ENCODE measurements around the gene TTYH2. TPM values are rescaled to one million over a fixed set of nuclear protein-coding genes. Genes with fewer than 3 reads are reported as not detected.

TTYH2 gene
- total and polyA plus RNA-seq, 7 donors = 0.89 to 16.4 (median 5.1) TPM

DNA sequence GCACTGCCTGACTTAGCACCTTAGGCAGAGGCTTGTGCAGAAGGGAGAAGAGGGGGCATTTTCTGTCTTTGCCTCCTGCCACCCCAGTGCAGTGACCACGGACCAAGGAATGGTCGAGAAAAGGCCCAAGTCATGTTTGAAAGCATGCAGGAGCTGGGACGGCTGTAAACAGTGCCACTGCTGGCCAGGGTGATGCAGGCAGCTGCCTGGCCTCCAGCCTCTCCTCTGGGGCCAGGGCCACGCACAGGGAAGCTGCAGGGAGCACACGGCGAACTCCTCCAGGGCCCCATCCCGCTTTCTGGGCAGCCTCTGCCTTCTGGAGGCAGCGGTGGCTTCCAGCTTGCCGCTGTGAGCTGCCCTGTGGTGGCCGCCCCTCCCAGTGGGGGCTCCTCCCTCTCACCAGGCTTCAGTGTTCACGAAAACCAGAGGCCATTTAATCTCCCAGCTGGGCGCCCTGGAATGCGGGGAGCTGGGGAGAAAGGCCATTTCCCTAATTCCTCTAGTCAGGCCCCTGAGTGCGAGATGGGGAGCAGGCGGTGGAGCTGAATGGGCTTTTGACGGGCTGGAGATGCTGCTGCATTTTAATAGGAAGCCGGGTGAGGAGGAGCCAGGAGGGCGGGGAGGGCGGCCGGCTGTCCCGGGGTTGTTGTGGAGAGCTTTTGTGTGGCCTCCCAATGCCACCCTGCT lies 31.9 kb downstream of the TTYH2 start:
- Histone ChIP-seq H3K36me3 (ENCODE audit: insufficient read depth in 1 of 2, low read depth in 1 of 2) (peaks cover 0 to 8% of the 10 kb centered on the region in 2 donors), H3K4me1 (peaks cover 16% of the 10 kb centered on the region), H3K27ac (no peak overlapping the region), H3K9me3 (no peaks in the 10 kb centered on the region), H3K4me3 (no peak overlapping the region), H3K27me3 (ENCODE audit: insufficient read depth in 3 of 3, low read length in 2 of 3) (no peaks in the 10 kb centered on the region)
- TF ChIP-seq, protein P1, sequence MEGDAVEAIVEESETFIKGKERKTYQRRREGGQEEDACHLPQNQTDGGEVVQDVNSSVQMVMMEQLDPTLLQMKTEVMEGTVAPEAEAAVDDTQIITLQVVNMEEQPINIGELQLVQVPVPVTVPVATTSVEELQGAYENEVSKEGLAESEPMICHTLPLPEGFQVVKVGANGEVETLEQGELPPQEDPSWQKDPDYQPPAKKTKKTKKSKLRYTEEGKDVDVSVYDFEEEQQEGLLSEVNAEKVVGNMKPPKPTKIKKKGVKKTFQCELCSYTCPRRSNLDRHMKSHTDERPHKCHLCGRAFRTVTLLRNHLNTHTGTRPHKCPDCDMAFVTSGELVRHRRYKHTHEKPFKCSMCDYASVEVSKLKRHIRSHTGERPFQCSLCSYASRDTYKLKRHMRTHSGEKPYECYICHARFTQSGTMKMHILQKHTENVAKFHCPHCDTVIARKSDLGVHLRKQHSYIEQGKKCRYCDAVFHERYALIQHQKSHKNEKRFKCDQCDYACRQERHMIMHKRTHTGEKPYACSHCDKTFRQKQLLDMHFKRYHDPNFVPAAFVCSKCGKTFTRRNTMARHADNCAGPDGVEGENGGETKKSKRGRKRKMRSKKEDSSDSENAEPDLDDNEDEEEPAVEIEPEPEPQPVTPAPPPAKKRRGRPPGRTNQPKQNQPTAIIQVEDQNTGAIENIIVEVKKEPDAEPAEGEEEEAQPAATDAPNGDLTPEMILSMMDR (IDR thresholded peaks at IDR 0.05) = no peak
- DNase-seq (no peak), ATAC-seq (no peak)
- 69 to 79% (median 70%) methylated on average over 20 to 21 of the region's 21 CpGs for WGBS, 3 donors
- intact Hi-C loops (cut with DNase I) = no loop called here

DNA sequence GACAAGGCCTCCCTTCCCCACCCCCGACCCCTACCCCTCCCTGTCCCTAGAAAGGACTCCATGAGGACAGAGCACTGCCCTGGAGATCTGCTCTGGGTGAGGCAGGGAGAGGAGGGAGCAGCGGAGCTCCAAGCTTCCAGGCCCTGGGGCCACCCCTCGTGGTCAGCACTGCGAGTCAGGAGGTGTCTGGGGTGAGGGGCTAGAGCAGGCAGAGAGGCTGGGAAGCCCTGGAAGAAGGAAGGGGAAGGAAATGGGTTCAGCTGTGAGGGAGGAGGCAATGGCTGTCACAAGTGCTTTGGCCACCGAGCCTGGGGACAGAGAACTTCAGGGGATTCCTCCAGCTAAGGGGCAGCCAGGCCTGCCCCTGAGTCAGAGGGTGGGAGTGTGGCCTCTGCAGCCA lies 32.5 kb downstream of the TTYH2 start:
- intact Hi-C loops (cut with DNase I) = no loop called here
- peaks cover 0 to 8% of the 10 kb centered on the region in 2 donors for H3K36me3 ChIP-seq (ENCODE audit: insufficient read depth in 1 of 2, low read depth in 1 of 2)
- no peak overlapping the region for H3K27ac ChIP-seq
- DNase-seq (no peak), ATAC-seq (no peak)
- TF ChIP-seq, protein P1 (IDR thresholded peaks at IDR 0.05) = no peak
- WGBS, 3 donors = 75 to 87% (median 79%) methylated on average over 5 of the region's 5 CpGs
- H3K27me3 ChIP-seq (ENCODE audit: insufficient read depth in 3 of 3, low read length in 2 of 3) = no peaks in the 10 kb centered on the region
- peaks cover 11% of the 10 kb centered on the region for H3K4me1 ChIP-seq
- H3K4me3 ChIP-seq = no peak overlapping the region
- no peaks in the 10 kb centered on the region for H3K9me3 ChIP-seq

DNA sequence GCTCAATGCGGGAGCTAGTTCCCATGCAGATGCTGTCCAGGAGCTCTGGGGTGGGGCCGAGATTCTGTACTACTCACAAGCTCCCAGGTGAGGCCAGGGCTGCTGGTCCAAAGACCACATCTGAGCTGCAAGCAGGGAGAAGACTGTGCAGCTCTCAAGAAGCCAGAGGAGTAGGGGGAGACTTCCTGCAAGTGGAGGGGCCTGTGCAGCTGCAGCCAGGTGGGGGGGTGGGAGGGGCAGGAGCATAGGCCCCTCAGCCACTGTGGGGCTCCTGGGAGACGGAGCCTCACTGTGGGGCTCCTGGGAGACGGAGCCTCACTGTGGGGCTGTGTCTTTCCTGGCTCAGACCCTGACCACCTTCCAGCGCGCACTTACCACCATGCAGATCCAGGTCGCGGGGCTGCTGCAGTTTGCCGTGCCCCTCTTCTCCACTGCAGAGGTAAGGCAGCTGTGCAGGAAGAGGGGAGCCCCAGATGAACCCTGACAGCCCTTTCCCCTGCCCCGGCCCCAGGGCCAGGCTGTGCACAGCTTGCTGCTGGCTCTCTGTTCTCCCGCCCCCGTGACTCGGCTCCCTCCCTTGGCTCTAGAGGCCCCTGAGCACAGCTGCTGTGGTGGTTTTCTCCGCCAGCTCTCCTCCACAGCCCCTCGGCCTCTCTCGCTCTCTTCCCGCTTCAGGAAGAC lies 36.4 kb downstream of the TTYH2 start:
- TF ChIP-seq, protein P1 (IDR thresholded peaks at IDR 0.05) = no peak
- WGBS, 3 donors = 76 to 80% (median 79%) methylated on average over 14 to 17 of the region's 17 CpGs
- Histone ChIP-seq H3K27me3 (ENCODE audit: insufficient read depth in 3 of 3, low read length in 2 of 3) (no peaks in the 10 kb centered on the region), H3K27ac (no peak overlapping the region), H3K9me3 (no peaks in the 10 kb centered on the region), H3K4me1 (no peaks in the 10 kb centered on the region), H3K4me3 (no peak overlapping the region), H3K36me3 (ENCODE audit: insufficient read depth in 1 of 2, low read depth in 1 of 2) (peaks cover 0 to 38% of the 10 kb centered on the region in 2 donors)
- intact Hi-C loops (cut with DNase I) = no loop called here
- ATAC-seq (no peak), DNase-seq (no peak)

DNA sequence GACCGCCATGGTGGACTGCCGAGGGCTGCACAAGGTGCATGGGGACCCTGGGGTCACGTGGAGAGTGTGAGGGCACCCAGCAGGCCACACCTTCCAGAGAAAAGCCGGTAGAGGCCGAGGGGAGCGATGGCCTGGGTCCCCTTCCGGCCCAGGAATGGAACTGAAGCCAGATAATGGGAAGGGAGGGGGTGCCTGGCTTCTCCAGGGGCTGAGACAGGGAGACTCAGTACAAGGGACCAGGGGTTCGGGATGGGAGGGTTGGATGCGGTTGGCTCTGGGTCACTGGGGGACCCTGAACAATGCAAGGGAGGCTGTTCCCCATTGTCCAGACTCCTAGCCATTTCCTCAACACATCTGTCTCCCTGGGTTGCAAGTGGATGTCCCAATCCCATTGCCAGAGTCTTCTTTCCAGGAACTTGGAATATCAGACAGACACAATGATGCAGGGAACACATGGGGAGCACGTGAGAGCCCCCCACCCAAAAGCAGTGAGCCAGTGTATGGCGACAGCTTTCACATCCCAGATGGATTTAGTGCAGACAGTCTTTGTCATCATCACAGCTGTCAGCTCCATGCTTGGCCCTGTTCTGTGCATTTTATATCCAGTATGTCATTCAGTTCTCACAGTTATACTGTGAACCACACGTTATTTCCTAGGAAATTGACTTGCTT lies 37.1 kb downstream of the TTYH2 start:
- WGBS, 3 donors = 53 to 67% (median 65%) methylated on average over 12 of the region's 12 CpGs
- Histone ChIP-seq H3K36me3 (ENCODE audit: insufficient read depth in 1 of 2, low read depth in 1 of 2) (peaks cover 0 to 45% of the 10 kb centered on the region in 2 donors), H3K4me1 (no peaks in the 10 kb centered on the region), H3K4me3 (no peak overlapping the region), H3K27me3 (ENCODE audit: insufficient read depth in 3 of 3, low read length in 2 of 3) (no peaks in the 10 kb centered on the region), H3K27ac (no peak overlapping the region), H3K9me3 (no peaks in the 10 kb centered on the region)
- intact Hi-C loops (cut with DNase I) = no loop called here
- ATAC-seq (peak in 1 of 4 donors; percentile 21), DNase-seq (no peak)
- TF ChIP-seq, protein P1 (IDR thresholded peaks at IDR 0.05) = no peak
